GM19351 (cell line): ENCODE results near the gene TMEM61.
"Not testable (repeated sequence)": the region's sequence is repeated elsewhere in the genome, so short reads cannot be mapped to it uniquely, and the experiment has no call there.

Source experiments
- ATAC-seq: cut with Tn5 transposase; IDR thresholded peaks from one replicate; pipeline ENCODE4 v1.9.1; 2021; ENCODE audit warnings: mild to moderate bottlenecking, moderate library complexity; ENCODE audit not compliant: unreplicated experiment

Gene TMEM61

GRCh38 chr1:54959241-54959640 is 21.2 kb upstream of the TMEM61 start:
- no peak for ATAC-seq

GRCh38 chr1:54962612-54963395 is 17.6 kb upstream of the TMEM61 start:
- no peak for ATAC-seq

GRCh38 chr1:54963829-54964228 is 16.6 kb upstream of the TMEM61 start:
- not testable (repeated sequence) for ATAC-seq

GRCh38 chr1:54965624-54966340 is 14.6 kb upstream of the TMEM61 start:
- peak; percentile 95 for ATAC-seq

GRCh38 chr1:54967372-54967771 is 13.1 kb upstream of the TMEM61 start:
- no peak for ATAC-seq

GRCh38 chr1:54968551-54968950 is 11.9 kb upstream of the TMEM61 start:
- no peak for ATAC-seq

GRCh38 chr1:54969879-54970278 is 10.5 kb upstream of the TMEM61 start:
- ATAC-seq, result no peak

- no peak for ATAC-seq
Observed at GRCh38 chr1:54970901-54971300, 9.5 kb upstream of the TMEM61 start.

GRCh38 chr1:54971317-54971791 is 9.1 kb upstream of the TMEM61 start:
- peak; percentile 86 for ATAC-seq

GRCh38 chr1:54972436-54972835 is 8.0 kb upstream of the TMEM61 start:
- ATAC-seq, result no peak

- ATAC-seq, result no peak
Observed at GRCh38 chr1:54973205-54973921, 7.1 kb upstream of the TMEM61 start.

GRCh38 chr1:54975356-54976108 is 4.9 kb upstream of the TMEM61 start:
- no peak for ATAC-seq

- ATAC-seq, result no peak
Observed at GRCh38 chr1:54976747-54977146, 3.7 kb upstream of the TMEM61 start.

- no peak for ATAC-seq
Observed at GRCh38 chr1:54977533-54978297, 2.7 kb upstream of the TMEM61 start.

GRCh38 chr1:54978528-54979326 is 1.7 kb upstream of the TMEM61 start:
- no peak for ATAC-seq

GRCh38 chr1:54979327-54979891 is 1.0 kb upstream of the TMEM61 start:
- ATAC-seq, result no peak

GRCh38 chr1:54980046-54980527 is 341 bp upstream of the TMEM61 start:
- ATAC-seq, result no peak

GRCh38 chr1:54981466-54981865 is 1.0 kb downstream of the TMEM61 start:
- ATAC-seq, result no peak

- ATAC-seq, result no peak
Observed at GRCh38 chr1:54982739-54983138, 2.3 kb downstream of the TMEM61 start.
